ENCODE measurements around the gene SNAP25. TPM values are rescaled to one million over a fixed set of nuclear protein-coding genes. Genes with fewer than 3 reads are reported as not detected.

Gene SNAP25
- total RNA-seq, 1 donor from 2014 or later = 0.22 TPM

- Histone ChIP-seq H3K9me3 (replicated peaks) (no peaks in the 10 kb centered on the region), H3K27ac (replicated peaks) (no peak overlapping the region), H3K4me3 (no peak overlapping the region), H3K4me1 (no peaks in the 10 kb centered on the region), H3K36me3 (no peaks in the 10 kb centered on the region), H3K27me3 (ENCODE audit: low read depth) (peaks cover 17% of the 10 kb centered on the region)
- DNase-seq = no peak
- intact Hi-C loops (cut with micrococcal nuclease) = no loop called here
- TF ChIP-seq CTCF (IDR thresholded peaks at IDR 0.05; ENCODE audit: borderline replicate concordance) = no peak
Measured at GRCh38 chr20:10282979-10283456, 64.4 kb downstream of the SNAP25 start.

- Histone ChIP-seq H3K9me3 (replicated peaks) (no peaks in the 10 kb centered on the region), H3K27ac (replicated peaks) (no peak overlapping the region), H3K27me3 (ENCODE audit: low read depth) (no peaks in the 10 kb centered on the region), H3K36me3 (no peaks in the 10 kb centered on the region), H3K4me3 (no peak overlapping the region), H3K4me1 (no peaks in the 10 kb centered on the region)
- intact Hi-C loops (cut with micrococcal nuclease) = no loop called here
- no peak for TF ChIP-seq CTCF (IDR thresholded peaks at IDR 0.05; ENCODE audit: borderline replicate concordance)
- DNase-seq = no peak
Measured at GRCh38 chr20:10286356-10286755, 67.7 kb downstream of the SNAP25 start.

- intact Hi-C loops (cut with micrococcal nuclease) = no loop called here
- H3K27ac ChIP-seq (replicated peaks) = no peak overlapping the region
- no peaks in the 10 kb centered on the region for H3K4me1 ChIP-seq
- TF ChIP-seq CTCF (IDR thresholded peaks at IDR 0.05; ENCODE audit: borderline replicate concordance) = no peak
- no peaks in the 10 kb centered on the region for H3K9me3 ChIP-seq (replicated peaks)
- DNase-seq = no peak
- no peaks in the 10 kb centered on the region for H3K36me3 ChIP-seq
- no peak overlapping the region for H3K4me3 ChIP-seq
- no peaks in the 10 kb centered on the region for H3K27me3 ChIP-seq (ENCODE audit: low read depth)
Measured at GRCh38 chr20:10288421-10288820, 69.8 kb downstream of the SNAP25 start.

- Histone ChIP-seq H3K27me3 (ENCODE audit: low read depth) (no peaks in the 10 kb centered on the region), H3K36me3 (no peaks in the 10 kb centered on the region), H3K4me3 (no peak overlapping the region), H3K4me1 (no peaks in the 10 kb centered on the region), H3K27ac (replicated peaks) (no peak overlapping the region), H3K9me3 (replicated peaks) (no peaks in the 10 kb centered on the region)
- intact Hi-C loops (cut with micrococcal nuclease) = no loop called here
- TF ChIP-seq CTCF (IDR thresholded peaks at IDR 0.05; ENCODE audit: borderline replicate concordance) = no peak
- no peak for DNase-seq
Measured at GRCh38 chr20:10288954-10289646, 70.5 kb downstream of the SNAP25 start.

DNA sequence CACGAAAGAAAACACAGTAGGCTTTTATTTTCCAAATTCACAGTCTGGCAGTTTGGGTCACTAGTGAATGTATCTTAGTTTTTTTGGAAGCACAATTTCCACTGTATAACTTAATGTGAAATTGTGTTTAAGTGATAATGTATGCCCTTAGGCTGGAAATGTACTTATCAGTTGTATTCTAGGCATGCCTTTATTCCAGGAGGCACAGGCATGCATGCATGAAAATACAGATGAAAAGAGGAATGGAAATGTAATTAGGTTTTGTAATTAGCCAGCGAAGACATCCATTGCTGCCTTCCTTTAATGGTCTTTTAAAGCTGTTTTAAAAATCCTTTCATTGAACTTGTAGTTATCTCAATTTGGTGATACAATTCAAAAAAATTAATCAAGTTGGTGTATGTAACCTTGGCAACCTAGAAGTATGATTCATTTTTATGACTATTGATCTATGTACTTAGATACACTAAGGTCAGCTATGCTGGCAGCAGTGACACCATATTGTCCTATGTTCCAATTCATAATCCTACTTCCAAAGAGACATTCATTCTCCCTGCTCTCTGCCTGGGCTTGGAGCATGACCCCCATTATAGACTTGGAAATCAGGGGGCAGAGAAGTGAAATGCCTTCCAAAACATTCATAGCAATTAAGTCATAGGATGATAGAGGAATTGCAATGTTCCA is 73.1 kb downstream of the SNAP25 start:
- TF ChIP-seq CTCF (IDR thresholded peaks at IDR 0.05; ENCODE audit: borderline replicate concordance) = no peak

More for the DNA sequence above, 73.1 kb downstream of the SNAP25 start:
- no peak for DNase-seq
- Histone ChIP-seq H3K36me3 (no peaks in the 10 kb centered on the region), H3K4me3 (no peak overlapping the region), H3K9me3 (replicated peaks) (no peaks in the 10 kb centered on the region), H3K4me1 (no peaks in the 10 kb centered on the region), H3K27ac (replicated peaks) (no peak overlapping the region), H3K27me3 (ENCODE audit: low read depth) (no peaks in the 10 kb centered on the region)
- intact Hi-C loops (cut with micrococcal nuclease) = no loop called here

Data from left ventricle myocardium inferior (tissue), 1 donor.